ENCODE measurements around the gene ADAM12.
"Not testable (repeated sequence)": the region's sequence is repeated elsewhere in the genome, so short reads cannot be mapped to it uniquely, and the experiment has no call there.

ADAM12 gene

DNA sequence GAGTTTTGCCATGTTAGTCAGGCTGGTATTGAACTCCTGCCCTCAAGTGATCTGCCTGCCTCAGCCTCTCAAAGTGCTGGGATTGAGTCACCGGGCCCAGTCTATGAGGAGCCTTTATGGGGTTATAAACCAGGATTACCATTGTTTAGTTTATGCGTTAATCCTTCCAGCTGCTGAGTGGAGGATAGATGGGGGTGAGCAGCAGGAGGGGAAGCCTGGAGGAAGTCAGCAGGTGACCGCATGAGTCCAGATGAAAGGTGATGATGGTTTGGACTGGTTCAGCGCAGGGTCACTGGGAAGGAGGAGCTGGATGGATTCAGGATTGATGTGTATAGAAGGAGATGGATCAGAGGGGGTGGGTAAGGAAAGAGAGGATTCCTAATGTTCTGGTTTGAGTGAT, 197.1 kb downstream of the ADAM12 start:
- in situ Hi-C loops (cut with MboI; ENCODE audit: low sequenced_read_pairs), result no loop called here

DNA sequence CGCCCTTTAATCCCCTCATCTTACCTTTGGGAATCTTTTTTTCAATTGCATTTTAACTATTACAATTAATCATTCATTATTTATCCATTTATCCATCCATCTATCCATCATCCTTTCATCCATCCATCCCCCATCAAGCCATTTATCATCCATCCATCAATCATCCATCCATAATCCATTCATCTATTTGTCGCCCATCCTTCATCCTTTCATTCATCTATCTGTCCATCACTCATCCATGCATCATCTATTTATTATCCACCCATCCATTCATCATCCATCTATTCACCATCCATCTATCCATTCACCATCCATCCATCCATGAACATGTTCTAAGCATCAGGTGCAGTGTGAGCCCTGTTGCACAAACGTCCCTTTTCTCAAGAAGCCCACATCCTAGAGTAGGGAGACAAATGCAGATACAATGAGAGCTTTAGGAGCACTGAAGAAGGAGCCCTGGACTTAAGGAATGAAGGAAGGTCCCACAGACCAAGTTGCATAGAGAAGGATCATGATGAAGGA, 199.5 kb downstream of the ADAM12 start:
- in situ Hi-C loops (cut with MboI; ENCODE audit: low sequenced_read_pairs), result no loop called here

- in situ Hi-C loops (cut with MboI; ENCODE audit: low sequenced_read_pairs), result no loop called here
Observed at GRCh38 chr10:126187399-126187798, 200.9 kb downstream of the ADAM12 start.

DNA sequence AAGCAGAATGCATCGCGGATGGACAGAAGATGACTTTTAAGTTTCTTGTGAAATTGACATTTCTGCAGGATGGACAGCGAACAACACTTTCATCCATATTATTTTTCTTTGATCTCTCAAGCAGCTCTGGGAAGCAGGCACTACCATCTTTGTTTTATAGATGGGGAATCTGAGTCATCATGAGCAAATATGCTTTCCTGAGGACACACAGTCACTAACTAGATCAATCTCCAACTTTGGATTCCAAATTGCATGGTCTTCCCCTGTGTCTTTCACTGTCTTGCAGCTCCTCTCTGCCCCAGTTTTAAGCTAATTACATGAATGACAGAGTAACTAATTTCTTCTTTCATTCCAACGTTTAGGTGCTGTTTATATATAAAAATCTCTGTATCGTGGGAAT, 201.5 kb downstream of the ADAM12 start:
- in situ Hi-C loops (cut with MboI; ENCODE audit: low sequenced_read_pairs), result no loop called here

DNA sequence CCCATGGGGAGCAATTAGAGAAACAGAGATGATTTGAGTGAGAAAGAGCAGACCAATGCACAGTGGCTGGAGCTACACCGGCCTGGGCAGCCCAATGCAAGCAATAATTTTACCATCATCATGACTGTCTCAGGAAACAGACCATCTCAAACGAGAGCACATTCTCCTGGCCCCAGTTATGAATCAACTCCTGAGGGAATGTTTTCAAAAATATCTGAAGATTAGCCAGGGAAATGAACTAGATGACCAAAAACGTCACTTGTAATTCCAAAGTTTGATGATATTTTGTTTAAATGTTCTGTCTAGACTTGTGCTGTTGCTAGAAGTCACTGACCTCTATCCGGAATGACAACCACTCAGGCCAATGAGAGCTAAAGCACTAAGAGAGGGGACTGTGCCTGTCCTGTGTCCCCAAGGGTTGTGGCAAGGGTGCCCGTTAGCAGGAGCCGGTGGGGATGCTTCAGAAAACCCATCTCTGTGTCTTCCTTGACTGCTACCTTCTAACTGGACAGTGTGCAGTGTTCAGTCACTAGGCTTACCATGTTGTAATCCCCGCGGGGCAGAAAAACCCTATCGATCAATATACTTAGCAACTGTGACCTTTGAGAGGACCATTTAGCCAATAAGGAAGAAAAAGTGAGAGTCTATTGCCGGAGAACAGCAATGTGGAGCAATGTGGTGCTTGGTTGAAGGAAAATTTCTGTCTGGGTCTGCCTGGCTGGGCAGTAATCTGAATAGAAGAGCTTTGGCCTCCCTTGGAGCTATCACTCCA, 202.4 kb downstream of the ADAM12 start:
- in situ Hi-C loops (cut with MboI; ENCODE audit: low sequenced_read_pairs), result no loop called here

GRCh38 chr10:126181626-126182025, 206.7 kb downstream of the ADAM12 start:
- in situ Hi-C loops (cut with MboI; ENCODE audit: low sequenced_read_pairs), result no loop called here

DNA sequence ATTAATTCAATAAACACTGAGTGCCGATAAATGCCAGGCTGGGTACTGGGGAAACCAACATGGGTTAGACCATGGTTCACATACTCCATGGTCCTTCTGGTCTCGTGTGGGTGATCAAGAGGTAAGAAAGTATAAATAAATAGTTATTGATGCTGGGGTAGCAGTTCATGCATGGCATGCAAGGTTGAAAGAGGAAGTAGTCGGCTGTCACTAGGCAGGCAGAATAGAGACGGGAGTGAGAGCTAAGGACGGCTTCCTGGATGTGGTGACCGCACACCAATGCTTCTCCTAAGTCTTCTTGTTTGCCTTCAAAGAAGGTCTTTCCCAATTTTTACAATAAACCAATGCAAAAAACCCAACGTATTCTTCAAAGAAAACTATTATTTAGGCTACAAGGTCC, 208.6 kb downstream of the ADAM12 start:
- in situ Hi-C loops (cut with MboI; ENCODE audit: low sequenced_read_pairs), result no loop called here

DNA sequence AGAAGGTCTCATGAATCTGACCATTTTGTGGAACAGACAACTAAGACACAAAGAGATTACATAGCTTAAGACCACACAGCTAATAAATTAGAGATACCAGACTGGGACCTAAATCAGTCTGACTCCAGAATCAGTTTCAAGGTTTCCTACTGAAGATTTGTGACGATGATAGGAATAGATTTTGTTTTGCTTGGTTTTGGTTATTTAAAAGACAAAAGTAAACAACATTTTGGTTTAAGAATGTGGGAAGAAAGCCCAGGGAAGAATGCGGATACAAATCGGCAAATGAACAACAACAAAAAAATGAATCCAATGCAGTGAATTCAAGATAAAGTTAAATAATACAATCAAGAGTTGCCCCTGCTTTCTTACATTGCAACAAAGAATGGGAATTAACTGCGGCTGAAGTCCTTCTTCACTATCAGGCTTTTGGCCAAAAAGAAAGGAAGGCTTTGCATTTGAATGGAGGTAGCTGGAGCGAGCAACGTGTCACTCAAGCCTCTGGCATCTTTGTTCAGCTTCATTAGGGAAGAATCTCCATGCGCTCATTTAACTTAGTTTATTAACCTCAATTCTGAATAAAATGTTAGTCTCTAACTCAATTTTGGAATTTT, 210.8 kb downstream of the ADAM12 start:
- in situ Hi-C loops (cut with MboI; ENCODE audit: low sequenced_read_pairs), result no loop called here

DNA sequence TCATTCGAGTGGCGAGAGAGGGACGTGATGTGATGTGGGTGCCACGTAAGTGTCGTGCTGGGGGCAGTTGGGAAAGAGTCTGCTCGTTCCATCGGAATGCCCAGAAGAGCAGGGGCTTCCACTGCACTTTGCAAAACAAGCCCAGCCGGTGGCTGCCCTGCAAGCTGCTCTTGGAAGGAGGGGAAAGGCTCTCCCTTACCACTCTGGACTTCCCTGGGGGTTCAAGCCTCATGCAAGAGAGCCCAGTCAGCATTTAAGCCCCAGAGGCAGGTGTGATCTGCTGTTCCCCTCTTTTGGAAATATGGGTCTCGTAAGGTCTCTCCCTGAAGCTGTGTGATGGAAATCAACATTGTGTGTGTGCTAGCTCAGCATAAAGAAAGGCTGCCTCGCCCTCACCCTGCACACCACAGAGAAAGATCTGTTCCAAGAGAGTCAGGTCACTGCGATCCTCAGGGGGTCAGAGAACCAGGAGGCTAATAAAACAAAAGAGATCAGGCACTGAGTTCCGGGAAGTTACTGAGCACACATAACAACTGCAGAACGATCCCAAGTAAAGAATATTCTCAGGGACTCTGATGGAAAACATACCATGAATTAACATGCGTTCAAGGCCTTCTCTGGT, 212.5 kb downstream of the ADAM12 start:
- in situ Hi-C loops (cut with MboI; ENCODE audit: low sequenced_read_pairs), result no loop called here

- in situ Hi-C loops (cut with MboI; ENCODE audit: low sequenced_read_pairs), result not testable (repeated sequence)
Observed at GRCh38 chr10:126172755-126173154, 215.5 kb downstream of the ADAM12 start.

DNA sequence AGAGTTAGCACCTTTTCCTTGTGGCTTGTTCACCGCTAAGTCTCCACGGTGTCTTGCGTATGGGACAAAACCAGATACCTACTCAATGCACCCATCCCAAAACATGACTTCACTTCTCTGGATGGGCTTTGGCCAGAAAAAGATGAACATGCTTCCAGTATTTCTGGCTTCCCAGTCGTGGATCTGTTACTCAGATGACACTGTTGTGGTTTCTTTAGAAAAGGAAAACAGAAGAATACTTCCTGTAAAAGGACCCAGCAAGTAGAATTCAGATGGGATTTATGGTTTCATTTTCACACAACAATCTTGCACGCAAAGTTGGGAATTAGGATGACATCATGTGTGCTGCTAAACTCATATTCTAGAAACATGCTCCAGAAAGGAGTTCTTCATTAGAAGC, 216.7 kb downstream of the ADAM12 start:
- in situ Hi-C loops (cut with MboI; ENCODE audit: low sequenced_read_pairs), result no loop called here

GRCh38 chr10:126170776-126171175, 217.5 kb downstream of the ADAM12 start:
- in situ Hi-C loops (cut with MboI; ENCODE audit: low sequenced_read_pairs), result no loop called here

- in situ Hi-C loops (cut with MboI; ENCODE audit: low sequenced_read_pairs), result no loop called here
Observed at GRCh38 chr10:126170371-126170770, 217.9 kb downstream of the ADAM12 start.

- in situ Hi-C loops (cut with MboI; ENCODE audit: low sequenced_read_pairs), result no loop called here
Observed at GRCh38 chr10:126169899-126170298, 218.4 kb downstream of the ADAM12 start.

GRCh38 chr10:126166797-126167196, 221.5 kb downstream of the ADAM12 start:
- in situ Hi-C loops (cut with MboI; ENCODE audit: low sequenced_read_pairs), result no loop called here

GRCh38 chr10:126165874-126166273, 222.4 kb downstream of the ADAM12 start:
- in situ Hi-C loops (cut with MboI; ENCODE audit: low sequenced_read_pairs), result no loop called here

DNA sequence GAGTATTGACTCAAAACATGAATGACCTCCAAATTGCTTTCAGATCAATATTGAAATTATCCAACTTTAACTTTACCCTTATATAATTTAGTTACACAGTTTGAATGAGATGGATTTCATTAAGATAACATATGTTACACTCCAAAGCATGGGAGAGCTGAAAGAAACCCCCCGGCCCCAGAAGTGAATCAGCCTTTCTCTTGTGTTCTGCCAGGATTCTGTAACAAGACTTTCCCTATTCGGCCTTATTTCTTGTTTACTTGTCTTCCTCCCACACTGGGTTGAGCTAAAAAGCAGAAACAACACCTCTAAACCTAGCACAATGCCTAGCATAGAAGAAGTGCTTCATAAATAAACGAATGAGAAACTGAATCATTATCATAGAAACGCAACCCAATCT, 224.8 kb downstream of the ADAM12 start:
- in situ Hi-C loops (cut with MboI; ENCODE audit: low sequenced_read_pairs), result no loop called here

GRCh38 chr10:126161691-126162090, 226.6 kb downstream of the ADAM12 start:
- in situ Hi-C loops (cut with MboI; ENCODE audit: low sequenced_read_pairs), result no loop called here

- in situ Hi-C loops (cut with MboI; ENCODE audit: low sequenced_read_pairs), result no loop called here
Observed at GRCh38 chr10:126160971-126161630, 227.2 kb downstream of the ADAM12 start.

DNA sequence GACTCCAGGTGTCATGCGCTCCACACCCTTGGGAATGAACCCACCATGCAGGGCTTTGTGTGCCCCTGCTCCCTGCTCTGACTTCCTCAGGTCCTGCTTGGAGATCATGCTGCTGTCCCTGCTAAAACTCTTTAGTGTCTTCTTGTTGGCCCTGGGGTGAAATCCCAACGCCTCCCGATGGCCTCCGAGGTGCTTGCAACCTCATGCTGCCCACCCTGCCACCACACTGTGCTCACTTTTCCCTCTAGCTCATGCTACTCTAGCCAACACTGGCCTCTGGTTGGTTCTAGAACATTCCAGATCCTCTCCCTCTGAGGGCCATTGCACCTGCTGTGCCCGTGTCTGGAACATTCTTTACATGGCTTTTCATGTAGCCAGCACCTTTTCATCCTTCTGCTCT, 227.7 kb downstream of the ADAM12 start:
- in situ Hi-C loops (cut with MboI; ENCODE audit: low sequenced_read_pairs), result no loop called here

GRCh38 chr10:126158133-126158892, 230.0 kb downstream of the ADAM12 start:
- in situ Hi-C loops (cut with MboI; ENCODE audit: low sequenced_read_pairs), result no loop called here

Data from hTERT RPE-1 (cell line).